K562 (cell line): ENCODE data around the gene LDB2. TPM values are rescaled to one million over a fixed set of nuclear protein-coding genes. Genes with fewer than 3 reads are reported as not detected.

Experiments used
- ATAC-seq: fragments of 200-7000 bp; cut with Tn5 transposase; 3 replicates; pipeline ENCODE4 v1.9.1; 2020; ENCODE audit warnings: moderate library complexity
- BruUV-seq: library from RNA; stranded (reverse); fragments of 400-500 nt; replicated peaks from 2 replicates; lab custom pipeline; 2021; lab: Mats Ljungman, UMichigan
- CTCF ChIA-PET: fragments of 300-600 bp; formaldehyde crosslinking; extraction: SDS; loops from one replicate; lab custom pipeline; 2021; ENCODE audit warnings: low intra/inter-chr PET ratio; lab: Yijun Ruan, JAX
- POLR2A ChIA-PET: fragments of 300-600, 350-650 bp; sonication (Branson Sonifier 250); formaldehyde crosslinking; extraction: SDS; loops from one replicate; lab custom pipeline; 2021; ENCODE audit warnings: antibody characterized with exemption, inconsistent platforms; lab: Yijun Ruan, JAX
- DNase-seq, 4 experiments: peaks; one replicate each; pipeline versions ENCODE4 v3.0.0 to v3.0.0-alpha.2; 2011 to 2018; ENCODE audit warnings: low spot score in 3 of 4, mixed read lengths in 3 of 4; ENCODE audit errors: extremely low read depth in 1 of 4
- FAIRE-seq: peaks from 2 replicates; lab custom pipeline; 2011; peaks lifted over from hg19 to GRCh38; lab: Jason Lieb, UNC
- H2AFZ ChIP-seq: 2 replicates; pipeline ENCODE4 v1.6.0; 2011; ENCODE audit warnings: low read depth, low read length, control low read depth, inconsistent platforms
- H3K27ac ChIP-seq: fragments of 200-600 bp; 3 replicates; pipeline ENCODE4 v1.8.0; 2011; ENCODE audit warnings: low read depth, mild to moderate bottlenecking, control low read depth, inconsistent platforms, low read length, moderate library complexity, mixed read lengths; ENCODE audit errors: extremely low read depth
- H3K27me3 ChIP-seq, 2 experiments: fragments of 300-600 bp in 1 of 2; 2 replicates in 1 of 2; 3 replicates in 1 of 2; pipeline versions ENCODE4 v1.6.0 to v1.8.0; 2011; ENCODE audit warnings: inconsistent platforms in 2 of 2, low read length in 2 of 2, mild to moderate bottlenecking in 1 of 2, mixed read lengths in 1 of 2, moderate library complexity in 1 of 2; ENCODE audit not compliant: control insufficient read depth in 2 of 2, insufficient read depth in 2 of 2
- H3K36me3 ChIP-seq: fragments of 300-600 bp; 3 replicates; pipeline ENCODE4 v1.8.0; 2011; ENCODE audit warnings: mild to moderate bottlenecking, low read length, inconsistent platforms; ENCODE audit not compliant: control insufficient read depth, insufficient read depth
- H3K4me1 ChIP-seq, 2 experiments: fragments of 200-600 bp in 1 of 2; replicated peaks in 1 of 2; 2 replicates in 1 of 2; 3 replicates in 1 of 2; pipeline versions ENCODE4 v1.5.1 to v1.8.0; 2011; ENCODE audit warnings: inconsistent platforms in 2 of 2, low read length in 2 of 2, mild to moderate bottlenecking in 1 of 2, mixed read lengths in 1 of 2, moderate library complexity in 1 of 2; ENCODE audit not compliant: control insufficient read depth in 2 of 2, insufficient read depth in 2 of 2
- H3K4me2 ChIP-seq: 2 replicates; pipeline ENCODE4 v1.6.1; 2011; ENCODE audit warnings: low read length, control low read depth, inconsistent platforms, mixed read lengths; ENCODE audit not compliant: insufficient read depth
- H3K4me3 ChIP-seq: fragments of 200-600 bp; sonication (generic), shearing (Covaris generic); 2 replicates; pipeline ENCODE4 v1.5.1; 2016; ENCODE audit warnings: control low read depth, inconsistent platforms
- H3K79me2 ChIP-seq: fragments of 200-600 bp; 3 replicates; pipeline ENCODE4 v1.8.0; 2011; ENCODE audit warnings: low read length, inconsistent platforms; ENCODE audit not compliant: control insufficient read depth, insufficient read depth
- H3K9ac ChIP-seq, 2 experiments: 2 replicates each; pipeline versions ENCODE4 v1.6.0 to v1.6.1; 2011; ENCODE audit warnings: low read depth in 2 of 2, low read length in 2 of 2, control low read depth in 1 of 2, inconsistent platforms in 1 of 2, mild to moderate bottlenecking in 1 of 2, mixed read lengths in 1 of 2; ENCODE audit not compliant: insufficient read depth in 1 of 2
- H3K9me1 ChIP-seq: one replicate; pipeline ENCODE4 v1.6.0; 2011; ENCODE audit warnings: inconsistent platforms, mild to moderate bottlenecking, low read length, moderate library complexity; ENCODE audit not compliant: control insufficient read depth, insufficient read depth
- H3K9me3 ChIP-seq: replicated peaks from 2 replicates; pipeline ENCODE4 v1.5.1; 2011; ENCODE audit warnings: low read depth, low read length, inconsistent platforms; ENCODE audit not compliant: control insufficient read depth, insufficient read depth
- H4K20me1 ChIP-seq: replicated peaks from 2 replicates; pipeline ENCODE4 v1.6.1; 2011; ENCODE audit warnings: low read length, inconsistent platforms, mixed read lengths; ENCODE audit not compliant: control insufficient read depth, insufficient read depth
- ATF7 ChIP-seq: fragments of 450-650 bp; IDR thresholded peaks from 2 replicates; pipeline ENCODE4 v1.7.1; 2014; ENCODE audit warnings: mild to moderate bottlenecking, moderate library complexity
- BCL6 ChIP-seq: fragments of 250-450 bp; sonication (Bioruptor Pico); IDR thresholded peaks from 2 replicates; pipeline ENCODE4 v1.4.0; 2020
- E2F3 ChIP-seq: fragments of 250-450 bp; sonication (Bioruptor Pico); IDR thresholded peaks from 2 replicates; pipeline ENCODE4 v1.4.0; 2020; ENCODE audit warnings: mild to moderate bottlenecking
- FOXJ3 ChIP-seq: sonication (generic); formaldehyde crosslinking; IDR thresholded peaks from 2 replicates; pipeline ENCODE4 v1.4.0; 2020; ENCODE audit warnings: mild to moderate bottlenecking, missing genetic modification reagents
- HNRNPK ChIP-seq: fragments of 200-400 bp; formaldehyde crosslinking; IDR thresholded peaks from one replicate; pipeline ENCODE4 v1.6.1; 2018; ENCODE audit warnings: mild to moderate bottlenecking, low read depth, low read length; ENCODE audit not compliant: poor library complexity, severe bottlenecking
- NFIC ChIP-seq: fragments of 450-650 bp; IDR thresholded peaks from 2 replicates; pipeline ENCODE4 v1.6.1; 2017; ENCODE audit warnings: mild to moderate bottlenecking, inconsistent platforms
- SP1 ChIP-seq: sonication (generic); formaldehyde crosslinking; IDR thresholded peaks from 2 replicates; pipeline ENCODE4 v1.8.1; 2022; ENCODE audit warnings: mild to moderate bottlenecking, missing genetic modification reagents
- ZNF57 ChIP-seq: fragments of 450-650 bp; formaldehyde crosslinking; IDR thresholded peaks from 2 replicates; pipeline ENCODE4 v1.4.0; 2020; ENCODE audit warnings: mild to moderate bottlenecking, moderate library complexity
- WGBS: fragments of 100-300 bp; shearing (Covaris generic); methylation state at CpG from one replicate; pipeline ENCODE4 v1.1.6; 2016; ENCODE audit warnings: low coverage, mixed read lengths; ENCODE audit not compliant: insufficient coverage; ENCODE audit errors: missing lambda C conversion rate; 5-methylcytosine and 5-hydroxymethylcytosine counted together
- in situ Hi-C: fragments of 300-500 bp; cut with MboI; formaldehyde crosslinking; loops from 4 replicates; pipeline ENCODE4 v1.15.0; 2018; ENCODE audit warnings: inconsistent platforms, mixed read lengths
- intact Hi-C: fragments of 100-400 bp; cut with micrococcal nuclease; formaldehyde crosslinking; loops from 2 replicates; pipeline ENCODE4 v1.14.2; 2022
- polyA plus RNA-seq, 8 experiments: library from polyadenylated mRNA; depleted of rRNA in 4 of 8; stranded (reverse) in 5 of 8; unstranded in 3 of 8; fragments of >200 nt; fragmentation: Nextera tagmentation in 2 of 8; fragmentation: Illumina TruSeq in 1 of 8; extraction: Ambion mirVana in 2 of 8; extraction: Trizol in 1 of 8; gene quantifications; 2 replicates each; pipeline versions ENCODE4 v1.2.1 to v1.2.3, GENCODE V29; 2011 to 2014; ENCODE audit warnings: inconsistent platforms in 1 of 8, missing spikeins in 1 of 8
- total RNA-seq, 7 experiments: library from RNA; depleted of rRNA in 6 of 7; stranded (reverse); fragments of >200 nt in 6 of 7; fragmentation: Illumina TruSeq in 2 of 7; extraction: Trizol in 2 of 7; gene quantifications; 2 replicates each; pipeline versions ENCODE4 v1.2.1 to v1.2.3, GENCODE V29; 2011 to 2021; ENCODE audit warnings: low replicate concordance in 1 of 7
- TF ChIP-seq, protein P1 (sequence below): fragments of 450-650 bp; conservative IDR thresholded peaks from 2 replicates; pipeline ENCODE4 v1.6.1; 2016; ENCODE audit warnings: missing genetic modification characterization, low read depth, mild to moderate bottlenecking, missing compliant biosample characterization, moderate library complexity
- TF ChIP-seq, protein P2 (sequence below): sonication (generic); formaldehyde crosslinking; IDR thresholded peaks from 2 replicates; pipeline ENCODE4 v1.8.1; 2023; ENCODE audit warnings: missing genetic modification reagents, mild to moderate bottlenecking, borderline replicate concordance
- TF ChIP-seq, protein P3 (sequence below): fragments of 150-350 bp; IDR thresholded peaks from 2 replicates; pipeline ENCODE4 v1.6.1; 2014; ENCODE audit warnings: low read depth, mild to moderate bottlenecking, low read length, borderline replicate concordance
- TF ChIP-seq, protein P4 (sequence below), 2 experiments: fragments of 450-650 bp in 1 of 2; sonication (generic) in 1 of 2; formaldehyde crosslinking in 1 of 2; IDR thresholded peaks in 1 of 2; conservative IDR thresholded peaks in 1 of 2; 2 replicates each; pipeline versions ENCODE4 v1.6.1 to v1.8.1; 2016 to 2023; ENCODE audit warnings: mild to moderate bottlenecking in 2 of 2, moderate library complexity in 2 of 2, inconsistent platforms in 1 of 2, missing genetic modification reagents in 1 of 2

Gene LDB2
- total and polyA plus RNA-seq, 9 of the 15 experiments (the other 6 are each of a cell fraction or from before 2014, with no cell fraction given): 0.10 to 0.20 TPM; not detected in 7

DNA sequence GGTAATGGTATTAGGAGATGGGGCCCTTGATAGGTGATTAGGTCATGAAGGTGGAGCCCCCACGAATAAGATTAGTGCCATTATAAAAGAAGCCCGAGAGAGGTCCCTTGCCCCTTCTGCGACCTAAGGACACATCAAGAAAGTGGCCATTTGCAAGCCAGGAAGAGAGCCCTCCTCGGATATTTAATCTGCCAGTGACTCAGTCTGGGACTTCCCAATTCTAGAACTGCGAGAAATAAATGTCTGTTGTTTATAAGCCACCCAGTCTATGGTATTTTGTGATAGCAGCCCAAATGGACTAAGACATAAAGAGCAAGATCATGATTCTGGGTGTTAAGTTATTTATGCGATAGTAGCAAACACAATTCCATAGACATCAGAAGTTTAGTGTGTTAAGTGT lies 192.2 kb downstream of the LDB2 start:
- H2AFZ ChIP-seq: no peak overlapping the region
- in situ Hi-C loops: no loop called here
- TF ChIP-seq ATF7 (no peak), ZNF57 (CRISPR knock-in tag) (no peak), FOXJ3 (no peak), NFIC (no peak), HNRNPK (no peak), E2F3 (CRISPR knock-in tag) (no peak), SP1 (CRISPR knock-in tag) (no peak), BCL6 (CRISPR knock-in tag) (no peak)
- TF ChIP-seq, protein P1, sequence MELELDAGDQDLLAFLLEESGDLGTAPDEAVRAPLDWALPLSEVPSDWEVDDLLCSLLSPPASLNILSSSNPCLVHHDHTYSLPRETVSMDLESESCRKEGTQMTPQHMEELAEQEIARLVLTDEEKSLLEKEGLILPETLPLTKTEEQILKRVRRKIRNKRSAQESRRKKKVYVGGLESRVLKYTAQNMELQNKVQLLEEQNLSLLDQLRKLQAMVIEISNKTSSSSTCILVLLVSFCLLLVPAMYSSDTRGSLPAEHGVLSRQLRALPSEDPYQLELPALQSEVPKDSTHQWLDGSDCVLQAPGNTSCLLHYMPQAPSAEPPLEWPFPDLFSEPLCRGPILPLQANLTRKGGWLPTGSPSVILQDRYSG (tag): no peak
- TF ChIP-seq, protein P2, sequence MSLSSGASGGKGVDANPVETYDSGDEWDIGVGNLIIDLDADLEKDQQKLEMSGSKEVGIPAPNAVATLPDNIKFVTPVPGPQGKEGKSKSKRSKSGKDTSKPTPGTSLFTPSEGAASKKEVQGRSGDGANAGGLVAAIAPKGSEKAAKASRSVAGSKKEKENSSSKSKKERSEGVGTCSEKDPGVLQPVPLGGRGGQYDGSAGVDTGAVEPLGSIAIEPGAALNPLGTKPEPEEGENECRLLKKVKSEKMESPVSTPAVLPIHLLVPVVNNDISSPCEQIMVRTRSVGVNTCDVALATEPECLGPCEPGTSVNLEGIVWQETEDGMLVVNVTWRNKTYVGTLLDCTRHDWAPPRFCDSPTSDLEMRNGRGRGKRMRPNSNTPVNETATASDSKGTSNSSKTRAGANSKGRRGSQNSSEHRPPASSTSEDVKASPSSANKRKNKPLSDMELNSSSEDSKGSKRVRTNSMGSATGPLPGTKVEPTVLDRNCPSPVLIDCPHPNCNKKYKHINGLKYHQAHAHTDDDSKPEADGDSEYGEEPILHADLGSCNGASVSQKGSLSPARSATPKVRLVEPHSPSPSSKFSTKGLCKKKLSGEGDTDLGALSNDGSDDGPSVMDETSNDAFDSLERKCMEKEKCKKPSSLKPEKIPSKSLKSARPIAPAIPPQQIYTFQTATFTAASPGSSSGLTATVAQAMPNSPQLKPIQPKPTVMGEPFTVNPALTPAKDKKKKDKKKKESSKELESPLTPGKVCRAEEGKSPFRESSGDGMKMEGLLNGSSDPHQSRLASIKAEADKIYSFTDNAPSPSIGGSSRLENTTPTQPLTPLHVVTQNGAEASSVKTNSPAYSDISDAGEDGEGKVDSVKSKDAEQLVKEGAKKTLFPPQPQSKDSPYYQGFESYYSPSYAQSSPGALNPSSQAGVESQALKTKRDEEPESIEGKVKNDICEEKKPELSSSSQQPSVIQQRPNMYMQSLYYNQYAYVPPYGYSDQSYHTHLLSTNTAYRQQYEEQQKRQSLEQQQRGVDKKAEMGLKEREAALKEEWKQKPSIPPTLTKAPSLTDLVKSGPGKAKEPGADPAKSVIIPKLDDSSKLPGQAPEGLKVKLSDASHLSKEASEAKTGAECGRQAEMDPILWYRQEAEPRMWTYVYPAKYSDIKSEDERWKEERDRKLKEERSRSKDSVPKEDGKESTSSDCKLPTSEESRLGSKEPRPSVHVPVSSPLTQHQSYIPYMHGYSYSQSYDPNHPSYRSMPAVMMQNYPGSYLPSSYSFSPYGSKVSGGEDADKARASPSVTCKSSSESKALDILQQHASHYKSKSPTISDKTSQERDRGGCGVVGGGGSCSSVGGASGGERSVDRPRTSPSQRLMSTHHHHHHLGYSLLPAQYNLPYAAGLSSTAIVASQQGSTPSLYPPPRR (CRISPR knock-in tag): no peak
- TF ChIP-seq, protein P3, sequence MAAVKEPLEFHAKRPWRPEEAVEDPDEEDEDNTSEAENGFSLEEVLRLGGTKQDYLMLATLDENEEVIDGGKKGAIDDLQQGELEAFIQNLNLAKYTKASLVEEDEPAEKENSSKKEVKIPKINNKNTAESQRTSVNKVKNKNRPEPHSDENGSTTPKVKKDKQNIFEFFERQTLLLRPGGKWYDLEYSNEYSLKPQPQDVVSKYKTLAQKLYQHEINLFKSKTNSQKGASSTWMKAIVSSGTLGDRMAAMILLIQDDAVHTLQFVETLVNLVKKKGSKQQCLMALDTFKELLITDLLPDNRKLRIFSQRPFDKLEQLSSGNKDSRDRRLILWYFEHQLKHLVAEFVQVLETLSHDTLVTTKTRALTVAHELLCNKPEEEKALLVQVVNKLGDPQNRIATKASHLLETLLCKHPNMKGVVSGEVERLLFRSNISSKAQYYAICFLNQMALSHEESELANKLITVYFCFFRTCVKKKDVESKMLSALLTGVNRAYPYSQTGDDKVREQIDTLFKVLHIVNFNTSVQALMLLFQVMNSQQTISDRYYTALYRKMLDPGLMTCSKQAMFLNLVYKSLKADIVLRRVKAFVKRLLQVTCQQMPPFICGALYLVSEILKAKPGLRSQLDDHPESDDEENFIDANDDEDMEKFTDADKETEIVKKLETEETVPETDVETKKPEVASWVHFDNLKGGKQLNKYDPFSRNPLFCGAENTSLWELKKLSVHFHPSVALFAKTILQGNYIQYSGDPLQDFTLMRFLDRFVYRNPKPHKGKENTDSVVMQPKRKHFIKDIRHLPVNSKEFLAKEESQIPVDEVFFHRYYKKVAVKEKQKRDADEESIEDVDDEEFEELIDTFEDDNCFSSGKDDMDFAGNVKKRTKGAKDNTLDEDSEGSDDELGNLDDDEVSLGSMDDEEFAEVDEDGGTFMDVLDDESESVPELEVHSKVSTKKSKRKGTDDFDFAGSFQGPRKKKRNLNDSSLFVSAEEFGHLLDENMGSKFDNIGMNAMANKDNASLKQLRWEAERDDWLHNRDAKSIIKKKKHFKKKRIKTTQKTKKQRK: no peak
- TF ChIP-seq, protein P4, sequence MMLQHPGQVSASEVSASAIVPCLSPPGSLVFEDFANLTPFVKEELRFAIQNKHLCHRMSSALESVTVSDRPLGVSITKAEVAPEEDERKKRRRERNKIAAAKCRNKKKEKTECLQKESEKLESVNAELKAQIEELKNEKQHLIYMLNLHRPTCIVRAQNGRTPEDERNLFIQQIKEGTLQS (IDR thresholded peaks at IDR 0.05): no peak
- TF ChIP-seq, protein P4 (CRISPR knock-in tag; conservative IDR thresholded peaks at IDR 0.05): no peak

More for the DNA sequence above, 192.2 kb downstream of the LDB2 start:
- ChIA-PET CTCF (no interaction called here), POLR2A (no interaction called here)
- no peak overlapping the region for H3K9ac ChIP-seq
- WGBS: 0% methylated on average over 6 of the region's 6 CpGs
- no peak overlapping the region for H3K27ac ChIP-seq
- no peaks in the 10 kb centered on the region for H3K27me3 ChIP-seq
- no TSS peak for BruUV-seq
- no peaks in the 10 kb centered on the region for H3K79me2 ChIP-seq
- no peak for ATAC-seq
- intact Hi-C loops: no loop called here
- no peak overlapping the region for H3K4me2 ChIP-seq
- H3K4me3 ChIP-seq: no peak overlapping the region
- FAIRE-seq: no peak
- no peak for DNase-seq
- H3K9me1 ChIP-seq: no peaks in the 10 kb centered on the region
- no peaks in the 10 kb centered on the region for H3K36me3 ChIP-seq
- H4K20me1 ChIP-seq: no peaks in the 10 kb centered on the region
- no peaks in the 10 kb centered on the region for H3K9me3 ChIP-seq
- no peaks in the 10 kb centered on the region for H3K4me1 ChIP-seq
